Measurements from ENCODE around the gene LRRC52.
A peak's percentile ranks its signal among the peaks of the same experiment; 100 is the strongest.
"Not testable (repeated sequence)": the region's sequence is repeated elsewhere in the genome, so short reads cannot be mapped to it uniquely, and the experiment has no call there.

The LRRC52 gene

DNA sequence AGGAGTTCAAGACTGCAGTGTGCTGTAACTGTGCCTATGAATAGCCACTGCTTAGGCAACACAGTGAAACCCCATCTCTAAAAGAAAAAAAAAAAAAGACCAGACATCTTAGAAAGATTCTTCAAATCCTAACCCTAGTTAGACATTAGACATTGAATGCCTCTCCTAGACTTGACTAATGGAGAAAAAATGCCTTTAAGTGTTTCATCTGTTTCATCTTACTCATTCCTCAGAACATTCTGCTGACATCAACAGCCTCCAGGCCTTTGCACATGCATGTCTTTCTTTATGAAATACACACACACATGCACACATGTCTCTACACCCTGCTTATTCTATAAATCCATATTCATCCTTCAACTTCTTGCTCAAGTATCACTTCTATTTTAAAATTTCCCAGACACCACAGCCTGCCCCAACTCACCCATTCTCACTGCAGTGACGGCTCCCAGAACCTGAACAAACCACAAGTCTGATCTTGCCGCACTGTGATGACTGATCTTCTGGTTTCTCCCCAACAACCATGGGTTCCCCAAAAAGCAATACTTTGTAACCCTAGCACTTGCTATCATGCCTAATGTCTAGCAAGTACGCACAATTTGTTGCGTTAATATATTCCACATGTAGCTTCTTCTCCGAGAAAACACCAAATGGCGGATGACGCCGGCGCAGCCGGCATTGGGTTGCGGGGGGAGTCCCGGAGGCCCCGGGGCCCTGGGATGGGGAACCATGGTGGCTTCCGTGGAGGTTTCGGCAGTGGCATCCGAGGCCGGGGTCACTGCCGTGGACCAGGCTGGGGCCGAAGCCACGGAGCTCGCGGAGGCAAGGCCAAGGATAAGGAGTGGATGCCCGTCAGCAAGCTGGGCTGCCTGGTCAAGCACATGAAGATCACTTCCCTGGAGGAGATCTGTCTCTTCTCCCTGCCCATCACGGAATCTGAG is 37.4 kb downstream of the LRRC52 start:
- no peak for DNase-seq (ENCODE audit: low read depth in 2 of 2)

DNA sequence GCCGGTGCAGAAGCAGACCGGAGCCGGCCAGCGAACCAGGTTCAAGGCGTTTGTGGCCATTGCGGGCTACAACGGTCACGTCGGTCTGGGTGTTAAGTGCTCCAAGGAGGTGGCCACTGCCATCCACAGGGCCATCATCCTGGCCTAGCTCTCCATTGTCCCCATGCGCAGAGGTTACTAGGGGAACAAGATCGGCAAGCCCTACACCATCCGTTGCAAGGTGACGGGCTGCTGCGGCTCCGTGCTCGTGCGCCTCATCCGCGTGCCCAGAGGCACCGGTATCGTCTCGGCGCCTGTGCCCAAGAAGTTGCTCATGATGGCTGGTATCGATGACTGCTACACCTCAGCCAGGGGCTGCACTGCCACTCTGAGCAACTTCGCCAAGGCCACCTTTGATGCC is 38.1 kb downstream of the LRRC52 start:
- no peak for DNase-seq (ENCODE audit: low read depth in 2 of 2)

DNA sequence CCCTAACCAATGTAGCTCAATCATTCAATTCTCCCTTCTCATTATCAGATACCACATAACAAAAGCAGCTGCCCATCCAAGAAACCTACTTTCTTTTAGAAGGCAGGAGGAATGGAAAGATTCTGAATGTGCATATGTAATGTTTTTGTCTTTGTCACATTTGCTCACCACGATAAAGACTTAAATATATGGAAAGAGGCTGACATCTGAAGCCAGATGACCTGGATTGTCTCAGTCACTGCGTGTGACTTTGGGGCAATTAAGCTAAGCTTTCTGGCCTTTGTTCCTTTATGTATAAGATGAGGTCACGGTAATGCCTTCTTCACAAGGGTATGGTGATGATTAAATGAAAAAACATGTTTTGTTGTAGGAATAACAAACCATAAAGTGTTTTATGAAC is 42.6 kb downstream of the LRRC52 start:
- no peak for DNase-seq (ENCODE audit: low read depth in 2 of 2)

DNA sequence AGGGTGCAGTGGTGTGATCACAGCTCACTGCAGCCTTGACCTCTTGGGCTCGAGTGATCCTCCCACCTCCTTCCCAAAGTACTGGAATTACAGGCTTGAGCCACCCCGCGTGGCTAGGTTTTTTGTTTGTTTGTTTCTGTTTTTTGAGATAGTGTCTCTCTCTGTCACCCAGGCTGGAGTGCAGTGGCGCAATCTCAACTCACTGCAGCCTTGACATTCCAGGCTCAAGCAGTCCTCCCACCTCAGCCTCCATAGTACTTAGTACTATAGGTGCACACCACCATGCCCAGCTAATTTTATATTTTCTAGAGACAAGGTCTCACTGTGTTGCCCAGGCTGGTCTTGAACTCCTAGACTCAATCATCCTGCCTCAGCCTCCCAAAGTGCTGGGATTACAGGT is 47.6 kb downstream of the LRRC52 start:
- DNase-seq (ENCODE audit: low read depth in 2 of 2) = not testable (repeated sequence)

DNA sequence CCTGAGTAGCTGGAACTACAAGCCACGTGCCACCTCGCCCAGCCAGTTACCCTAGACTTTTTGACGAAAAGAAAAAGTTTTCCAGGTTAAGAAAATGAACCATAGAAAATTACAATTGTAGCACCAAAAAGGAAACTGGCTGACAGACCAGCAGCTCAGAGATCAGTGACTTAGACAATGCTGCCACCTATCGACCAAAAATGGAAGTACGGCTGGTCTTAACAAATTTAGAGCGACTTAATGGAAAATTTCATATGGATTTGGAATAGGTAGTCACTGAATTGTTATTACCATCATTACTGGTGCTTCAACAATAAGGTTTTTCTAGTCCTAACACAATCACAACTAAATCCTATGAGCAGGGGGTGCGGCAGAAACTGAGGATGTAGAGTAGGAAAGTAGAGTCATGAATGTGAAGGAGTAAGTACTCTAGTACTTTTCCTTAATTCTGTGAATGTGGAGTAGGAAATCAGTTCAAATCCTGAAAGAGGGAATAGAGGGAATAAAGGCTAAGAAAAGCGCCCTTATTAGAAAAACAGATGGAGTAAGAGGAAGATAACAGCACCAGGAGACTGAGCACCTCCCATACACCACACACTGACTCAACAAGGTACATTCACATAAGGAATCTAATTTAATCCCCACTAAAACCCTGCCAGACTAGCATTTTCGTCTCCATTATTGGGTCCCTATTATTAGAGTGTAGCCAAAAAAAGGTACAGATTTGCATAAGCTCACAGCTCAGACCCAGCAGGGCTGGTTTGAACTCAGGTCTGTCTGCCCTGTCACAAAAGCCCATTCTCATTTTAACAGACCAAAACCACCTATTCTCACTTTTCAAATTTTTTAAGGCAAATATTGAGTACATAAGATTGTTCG is 49.4 kb downstream of the LRRC52 start:
- DNase-seq (ENCODE audit: low read depth in 2 of 2) = peak; percentile 40 to 51

DNA sequence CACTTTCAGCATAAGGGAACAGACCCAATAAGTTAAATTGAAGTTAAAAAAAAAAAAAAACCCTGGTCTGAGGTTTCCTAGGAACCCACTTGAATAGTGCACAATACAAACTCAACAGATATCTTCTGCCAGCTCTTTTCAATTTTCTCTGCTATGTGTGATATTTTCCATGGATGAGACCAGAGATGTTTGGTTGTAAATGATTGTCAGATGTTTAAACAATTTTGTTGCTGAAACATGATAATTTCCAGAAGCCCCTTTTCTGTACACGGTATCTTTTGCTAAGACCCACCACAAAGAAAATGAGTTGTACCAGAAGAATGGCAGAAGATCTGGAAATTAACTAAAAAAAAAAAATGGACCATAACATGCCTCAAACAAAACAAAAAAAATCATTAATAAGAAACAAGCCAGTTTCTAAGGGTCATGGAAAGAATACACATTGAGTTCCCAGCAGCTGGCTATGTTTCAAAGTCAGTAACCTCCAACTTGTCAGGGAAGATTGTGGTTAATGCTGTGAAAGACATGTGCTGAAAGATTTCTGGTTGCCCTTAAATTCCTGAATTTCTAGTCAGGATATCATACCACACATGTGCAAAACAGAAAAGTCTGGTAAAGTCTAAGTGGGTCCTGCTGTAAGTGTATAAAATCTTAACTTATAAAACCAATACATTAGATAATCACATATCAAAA is 51.6 kb downstream of the LRRC52 start:
- no peak for DNase-seq (ENCODE audit: low read depth in 2 of 2)

DNA sequence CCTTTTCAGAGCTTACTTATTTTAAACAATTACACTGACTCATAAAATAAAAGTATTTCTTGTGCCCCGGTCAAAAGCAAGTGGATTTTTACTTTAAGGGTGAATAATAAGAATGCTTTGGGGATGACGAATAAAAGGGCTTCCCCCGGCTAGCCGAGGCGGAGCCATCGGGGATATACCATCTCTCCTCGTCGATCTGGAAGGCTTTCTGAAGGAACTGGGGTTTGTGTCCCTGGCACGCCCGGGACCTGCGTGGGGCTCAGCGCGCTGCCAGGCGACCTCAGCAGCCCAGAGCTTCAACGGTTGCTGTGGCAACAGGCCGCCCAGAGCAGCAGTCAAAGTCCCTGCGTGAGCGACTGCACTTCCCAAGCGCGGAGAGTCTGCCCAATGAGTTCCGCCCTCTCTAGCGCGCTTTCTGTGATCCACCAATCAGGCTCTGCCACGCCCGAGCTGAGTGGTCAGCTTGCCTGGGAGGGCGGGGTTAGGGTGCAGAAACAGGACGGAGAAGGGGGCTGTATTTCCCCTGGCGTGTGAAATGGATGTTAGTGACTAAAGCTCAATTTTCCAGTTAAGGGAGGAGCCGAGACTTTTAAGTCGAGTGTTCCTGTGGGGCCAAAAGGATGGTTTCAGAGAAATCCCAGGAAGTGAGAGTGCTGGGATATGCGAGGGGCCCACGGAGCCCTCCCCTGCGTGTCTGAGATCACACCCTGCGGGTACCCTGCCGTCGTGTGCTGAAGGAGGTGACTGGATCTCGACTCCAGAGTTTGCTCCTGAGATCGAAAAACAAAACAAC is 54.3 kb downstream of the LRRC52 start:
- DNase-seq (ENCODE audit: low read depth in 2 of 2) = peak; percentile 93 to 94

DNA sequence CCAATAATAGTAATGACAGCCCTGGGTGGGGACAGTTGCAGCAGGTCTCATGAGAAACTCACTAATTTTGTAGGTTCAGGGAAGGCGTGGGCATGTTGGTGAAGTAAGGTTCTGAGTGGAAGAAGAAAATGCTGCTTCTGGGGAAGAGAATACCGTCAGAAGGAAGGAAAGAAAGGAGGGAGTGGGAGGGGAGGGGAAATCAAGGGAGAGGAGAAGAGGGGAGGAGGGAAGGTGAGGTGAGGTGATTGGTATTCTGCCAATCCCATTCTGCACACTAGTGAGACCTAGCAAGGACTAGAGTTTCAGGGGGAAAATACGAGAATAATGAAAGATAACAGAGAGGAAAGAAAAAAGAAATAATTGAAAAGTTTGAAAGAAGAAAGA is 54.9 kb downstream of the LRRC52 start:
- DNase-seq (ENCODE audit: low read depth in 2 of 2) = no peak

DNA sequence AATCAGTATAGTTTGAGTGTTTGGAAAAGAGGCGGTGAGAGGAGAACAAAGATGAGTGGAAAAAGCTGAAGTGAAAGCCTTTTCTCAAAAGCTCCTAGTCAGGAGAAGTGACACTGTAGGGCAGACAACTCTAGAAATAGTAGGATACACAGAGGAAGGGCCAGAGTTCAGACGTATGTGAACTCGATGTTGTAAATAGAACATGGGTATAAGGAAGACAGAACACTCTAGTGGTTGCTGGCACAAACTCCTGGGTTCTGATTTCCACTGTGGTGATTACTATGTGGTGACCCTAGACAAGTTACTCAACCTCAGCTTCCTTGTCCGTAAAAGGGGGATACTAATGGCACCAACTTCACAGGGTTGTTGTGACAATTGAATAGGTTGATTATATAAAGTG is 57.0 kb downstream of the LRRC52 start:
- no peak for DNase-seq (ENCODE audit: low read depth in 2 of 2)

DNA sequence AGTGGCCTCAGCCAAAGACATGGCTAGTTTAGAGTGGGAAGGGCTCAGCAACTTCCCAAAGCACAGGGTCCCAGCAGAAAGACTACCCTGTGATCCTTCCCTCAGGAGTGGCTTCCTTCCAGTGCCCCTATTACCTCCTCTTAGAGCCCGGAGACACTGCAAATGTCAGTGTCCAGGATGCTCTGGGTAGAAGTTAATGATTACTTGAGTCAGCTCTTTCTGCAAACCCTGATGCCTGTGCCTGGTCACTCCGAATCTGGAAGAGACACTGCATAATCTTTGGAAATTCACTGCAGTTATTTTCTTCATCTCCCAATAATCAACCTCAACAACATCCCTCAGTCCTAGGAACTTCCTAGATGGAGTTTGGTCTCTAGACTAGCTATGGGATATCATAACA is 60.0 kb downstream of the LRRC52 start:
- DNase-seq (ENCODE audit: low read depth in 2 of 2) = no peak

DNA sequence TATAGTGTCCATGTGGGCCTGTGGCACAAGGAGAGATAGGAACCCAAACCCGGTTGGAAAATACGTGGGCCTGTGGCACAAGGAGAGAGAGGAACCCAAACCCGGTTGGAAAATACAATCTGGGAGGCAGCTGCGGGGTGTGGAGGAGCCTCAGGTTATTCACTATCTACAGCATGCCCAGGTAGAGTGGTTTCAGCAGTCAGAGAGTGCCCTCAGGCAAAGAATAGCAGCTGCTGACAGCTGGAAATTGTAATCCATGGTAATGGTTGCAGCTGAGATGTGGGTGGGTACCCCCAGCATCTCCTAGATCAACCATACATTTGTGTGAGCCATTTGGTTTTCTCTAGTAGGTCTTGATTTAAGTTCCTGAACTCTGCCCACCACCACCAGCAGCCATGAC is 61.4 kb downstream of the LRRC52 start:
- no peak for DNase-seq (ENCODE audit: low read depth in 2 of 2)

DNA sequence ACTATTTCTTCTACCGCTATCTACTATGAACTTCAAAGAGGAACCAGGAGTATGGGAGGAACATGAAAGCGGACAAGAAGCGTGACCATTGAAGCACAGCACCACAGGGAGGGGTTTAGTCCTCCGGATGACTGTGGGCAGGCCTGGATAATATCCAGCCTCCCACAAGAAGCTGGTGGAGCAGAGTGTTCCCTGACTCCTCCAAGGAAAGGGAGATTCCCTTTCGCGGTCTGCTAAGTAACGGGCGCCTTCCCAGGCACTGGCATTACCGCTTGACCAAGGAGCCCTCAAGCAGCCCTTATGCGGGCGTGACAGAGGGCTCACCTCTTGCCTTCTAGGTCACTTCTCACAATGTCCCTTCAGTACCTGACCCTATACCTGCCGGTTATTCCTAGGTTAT is 62.9 kb downstream of the LRRC52 start:
- DNase-seq (ENCODE audit: low read depth in 2 of 2) = not testable (repeated sequence)

DNA sequence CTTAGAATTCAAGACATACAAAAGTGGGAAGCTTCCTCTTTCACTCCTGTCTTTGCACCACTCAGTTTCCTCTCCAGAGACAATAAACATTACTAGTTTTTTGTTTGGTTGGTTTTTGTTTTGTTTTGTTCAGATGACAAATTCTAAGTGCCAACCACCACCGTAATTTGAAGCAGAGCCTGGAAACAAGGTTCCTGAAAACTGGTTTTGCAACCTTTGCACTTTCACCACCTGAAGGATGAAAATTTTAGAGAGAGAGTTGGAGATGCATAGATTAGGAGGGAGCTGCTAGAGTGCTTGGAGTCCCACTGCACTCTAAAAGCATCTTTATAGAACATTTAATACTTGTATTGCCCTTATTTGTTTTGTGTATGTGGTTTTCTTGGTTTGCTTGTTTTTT is 67.1 kb downstream of the LRRC52 start:
- DNase-seq (ENCODE audit: low read depth in 2 of 2) = no peak

DNA sequence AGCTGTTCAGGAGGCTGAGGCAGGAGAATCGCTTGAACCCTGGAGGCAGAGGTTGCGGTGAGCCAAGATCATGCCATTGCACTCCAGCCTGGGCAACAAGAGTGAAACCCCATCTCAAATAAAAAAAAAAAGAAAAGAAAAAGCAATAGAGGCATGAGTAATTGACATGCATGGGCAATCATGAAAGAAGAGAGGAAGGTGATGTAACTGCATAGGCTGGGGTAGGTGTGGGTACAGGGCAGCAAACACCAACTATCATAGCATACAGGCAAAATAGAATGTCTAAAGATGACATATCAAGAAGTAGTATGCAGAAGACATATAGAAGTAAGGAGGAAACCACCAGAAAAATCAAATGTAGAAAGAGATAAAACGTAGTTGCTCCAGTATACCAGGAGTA is 68.3 kb downstream of the LRRC52 start:
- DNase-seq (ENCODE audit: low read depth in 2 of 2) = no peak

Data from stimulated activated CD8-positive, alpha-beta memory T cell treated with anti-CD3 and anti-CD28 coated beads, Interleukin-7, amount 100 ng/mL, for 4 hours (primary cell).